Measurements from ENCODE around the gene GON4L. TPM values are rescaled to one million over a fixed set of nuclear protein-coding genes. Genes with fewer than 3 reads are reported as not detected.
"Not testable (repeated sequence)": the region's sequence is repeated elsewhere in the genome, so short reads cannot be mapped to it uniquely, and the experiment has no call there.

GON4L gene
- total RNA-seq, 1 experiment from 2014 or later, result 31.2 TPM

GRCh38 chr1:155715777-155716176, 141.2 kb downstream of the GON4L start:
- ATAC-seq (no peak), DNase-seq (no peak)
- Histone ChIP-seq H3K9ac (ENCODE audit: low read length) (no peak overlapping the region), H4K20me1 (ENCODE audit: low read length) (no peaks in the 10 kb centered on the region), H3K4me1 (ENCODE audit: insufficient read depth, low read length) (no peaks in the 10 kb centered on the region), H3K36me3 (ENCODE audit: low read depth, low read length) (peaks cover 33% of the 10 kb centered on the region; the same call in 1 of the 2 replicates), H2AFZ (ENCODE audit: low read length) (no peak overlapping the region), H3F3A (ENCODE audit: low read length, unreplicated experiment) (no peaks in the 10 kb centered on the region), H3K4me2 (ENCODE audit: low read length) (no peak overlapping the region), H3K4me3 (ENCODE audit: low read length) (no peak overlapping the region), H3K27me3 (ENCODE audit: low read length) (no peaks in the 10 kb centered on the region), H3K27ac (ENCODE audit: low read length) (no peak overlapping the region), H3K9me2 (replicated peaks; ENCODE audit: low read length) (no peaks in the 10 kb centered on the region), H3K79me2 (ENCODE audit: low read length) (peaks cover 13% of the 10 kb centered on the region; the same call in 1 of the 2 replicates), H3K9me3 (ENCODE audit: low read length) (no peaks in the 10 kb centered on the region)
- intact Hi-C loops (cut with micrococcal nuclease), result no loop called here
- POLR2A ChIA-PET (ENCODE audit: unreplicated experiment), result no interaction called here
- CTCF ChIA-PET, result no interaction called here
- TF ChIP-seq EZH2 (IDR thresholded peaks at IDR 0.05; ENCODE audit: low read length, unreplicated experiment) (no peak), EZH2phosphoT487 (IDR thresholded peaks at IDR 0.05; ENCODE audit: borderline replicate concordance, low read length) (no peak), CTCF (conservative IDR thresholded peaks at IDR 0.05; ENCODE audit: low read depth, low read length) (no peak)
- BruUV-seq (replicated peaks), result no TSS peak

- H3F3A ChIP-seq (ENCODE audit: low read length, unreplicated experiment); ATAC-seq; H3K4me2 ChIP-seq (ENCODE audit: low read length); CTCF ChIA-PET; H3K27me3 ChIP-seq (ENCODE audit: low read length); H3K9me2 ChIP-seq (replicated peaks; ENCODE audit: low read length); BruUV-seq (replicated peaks); DNase-seq; H3K4me1 ChIP-seq (ENCODE audit: insufficient read depth, low read length); H2AFZ ChIP-seq (ENCODE audit: low read length); H3K27ac ChIP-seq (ENCODE audit: low read length); H4K20me1 ChIP-seq (ENCODE audit: low read length); H3K9me3 ChIP-seq (ENCODE audit: low read length); H3K9ac ChIP-seq (ENCODE audit: low read length); H3K4me3 ChIP-seq (ENCODE audit: low read length); POLR2A ChIA-PET (ENCODE audit: unreplicated experiment); intact Hi-C loops (cut with micrococcal nuclease): not testable (repeated sequence)
- peaks cover 13% of the 10 kb centered on the region; the same call in 1 of the 2 replicates for H3K79me2 ChIP-seq (ENCODE audit: low read length)
- peaks cover 33% of the 10 kb centered on the region; the same call in 1 of the 2 replicates for H3K36me3 ChIP-seq (ENCODE audit: low read depth, low read length)
Measured at GRCh38 chr1:155715056-155715455, 142.0 kb downstream of the GON4L start.

- Histone ChIP-seq H3K9me2 (replicated peaks; ENCODE audit: low read length) (no peaks in the 10 kb centered on the region), H3K9me3 (ENCODE audit: low read length) (no peaks in the 10 kb centered on the region), H3K4me1 (ENCODE audit: insufficient read depth, low read length) (no peaks in the 10 kb centered on the region), H4K20me1 (ENCODE audit: low read length) (peaks cover 4% of the 10 kb centered on the region; the same call in 1 of the 2 replicates), H3K9ac (ENCODE audit: low read length) (no peak overlapping the region), H3K4me3 (ENCODE audit: low read length) (no peak overlapping the region), H3K4me2 (ENCODE audit: low read length) (no peak overlapping the region), H3K79me2 (ENCODE audit: low read length) (peaks cover 31% of the 10 kb centered on the region), H3K36me3 (ENCODE audit: low read depth, low read length) (peaks cover 32% of the 10 kb centered on the region; the same call in 1 of the 2 replicates), H2AFZ (ENCODE audit: low read length) (no peak overlapping the region), H3K27me3 (ENCODE audit: low read length) (no peaks in the 10 kb centered on the region), H3K27ac (ENCODE audit: low read length) (no peak overlapping the region), H3F3A (ENCODE audit: low read length, unreplicated experiment) (no peaks in the 10 kb centered on the region)
- POLR2A ChIA-PET (ENCODE audit: unreplicated experiment), result no interaction called here
- ATAC-seq, result no peak
- intact Hi-C loops (cut with micrococcal nuclease), result no loop called here
- no TSS peak for BruUV-seq (replicated peaks)
- DNase-seq, result no peak
- CTCF ChIA-PET, result interaction anchor here (0.7 kb wide), 1 partner anchor 519 kb away, joined by 3 read pairs; no protein-coding TSS in a partner anchor
- TF ChIP-seq CTCF (conservative IDR thresholded peaks at IDR 0.05; ENCODE audit: low read depth, low read length), result no peak
Measured at GRCh38 chr1:155713075-155713474, 143.9 kb downstream of the GON4L start.

All from PC-3 (cell line).